IPS DF 6.9 (cell line): ENCODE data around the gene NBAS.
"Not testable (repeated sequence)": the region's sequence is repeated elsewhere in the genome, so short reads cannot be mapped to it uniquely, and the experiment has no call there.

ENCODE experiments used
- DNase-seq: peaks from one replicate; pipeline ENCODE4 v3.0.0-alpha.2; 2013; ENCODE audit warnings: low read depth, low spot score
- H3K27ac ChIP-seq: one replicate; pipeline ENCODE4 v1.5.1; 2013; ENCODE audit warnings: low read length, control low read depth
- H3K27me3 ChIP-seq: 2 replicates; pipeline ENCODE4 v1.6.1; 2013; ENCODE audit warnings: mild to moderate bottlenecking, low read length; ENCODE audit not compliant: control insufficient read depth, insufficient read depth
- H3K36me3 ChIP-seq: 2 replicates; pipeline ENCODE4 v1.6.1; 2013; ENCODE audit warnings: low read length; ENCODE audit not compliant: control insufficient read depth, insufficient read depth
- H3K4me1 ChIP-seq: 2 replicates; pipeline ENCODE4 v1.6.1; 2013; ENCODE audit warnings: low read length; ENCODE audit not compliant: control insufficient read depth, insufficient read depth
- H3K4me3 ChIP-seq: 2 replicates; pipeline ENCODE4 v1.5.1; 2013; ENCODE audit warnings: mild to moderate bottlenecking, low read length
- H3K9me3 ChIP-seq: 2 replicates; pipeline ENCODE4 v1.6.1; 2013; ENCODE audit warnings: low read length, inconsistent platforms; ENCODE audit not compliant: control insufficient read depth, insufficient read depth
- WGBS: extraction: QIAGEN DNeasy Blood & Tissue Kit; methylation state at CpG from one replicate; pipeline ENCODE4 v1.1.7; 2013; ENCODE audit warnings: mixed read lengths, missing lambda C conversion rate; ENCODE audit not compliant: insufficient read length, insufficient coverage; 5-methylcytosine and 5-hydroxymethylcytosine counted together

NBAS gene

GRCh38 chr2:15531095-15531854 is 29.9 kb downstream of the NBAS start:
- DNase-seq = no peak
- Histone ChIP-seq H3K4me1 (no peaks in the 10 kb centered on the region), H3K36me3 (no peaks in the 10 kb centered on the region), H3K4me3 (no peak overlapping the region), H3K27me3 (no peaks in the 10 kb centered on the region), H3K9me3 (no peaks in the 10 kb centered on the region), H3K27ac (no peak overlapping the region)
- no CpG with 5 or more reads among the region's 7 CpGs for WGBS

- no peaks in the 10 kb centered on the region for H3K9me3 ChIP-seq
- H3K27me3 ChIP-seq = no peaks in the 10 kb centered on the region
- H3K4me3 ChIP-seq = no peak overlapping the region
- DNase-seq = peak; percentile 7
- WGBS = no CpG with 5 or more reads among the region's 6 CpGs
- H3K27ac ChIP-seq = no peak overlapping the region
- H3K4me1 ChIP-seq = no peaks in the 10 kb centered on the region
- H3K36me3 ChIP-seq = no peaks in the 10 kb centered on the region
Observed at GRCh38 chr2:15527074-15527739, 33.9 kb downstream of the NBAS start.

GRCh38 chr2:15521641-15522181 is 39.4 kb downstream of the NBAS start:
- Histone ChIP-seq H3K4me3 (no peak overlapping the region), H3K4me1 (no peaks in the 10 kb centered on the region), H3K27me3 (no peaks in the 10 kb centered on the region), H3K36me3 (no peaks in the 10 kb centered on the region), H3K9me3 (no peaks in the 10 kb centered on the region), H3K27ac (no peak overlapping the region)
- WGBS = no CpG with 5 or more reads among the region's 2 CpGs
- no peak for DNase-seq

- Histone ChIP-seq H3K4me1 (no peaks in the 10 kb centered on the region), H3K27me3 (no peaks in the 10 kb centered on the region), H3K4me3 (no peak overlapping the region), H3K36me3 (no peaks in the 10 kb centered on the region), H3K27ac (no peak overlapping the region), H3K9me3 (no peaks in the 10 kb centered on the region)
- DNase-seq = no peak
- WGBS = no CpG with 5 or more reads among the region's 5 CpGs
Observed at GRCh38 chr2:15520346-15520745, 40.8 kb downstream of the NBAS start.

GRCh38 chr2:15518759-15519158 is 42.4 kb downstream of the NBAS start:
- not testable (repeated sequence) for DNase-seq, H3K9me3 ChIP-seq, H3K27me3 ChIP-seq, H3K4me1 ChIP-seq, H3K27ac ChIP-seq, H3K36me3 ChIP-seq, H3K4me3 ChIP-seq
- WGBS = no CpG with 5 or more reads among the region's 3 CpGs

GRCh38 chr2:15517793-15518192 is 43.3 kb downstream of the NBAS start:
- no peaks in the 10 kb centered on the region for H3K36me3 ChIP-seq
- no peak for DNase-seq
- WGBS = no CpG with 5 or more reads among the region's 2 CpGs
- no peaks in the 10 kb centered on the region for H3K4me1 ChIP-seq
- no peaks in the 10 kb centered on the region for H3K27me3 ChIP-seq
- H3K9me3 ChIP-seq = no peaks in the 10 kb centered on the region
- no peak overlapping the region for H3K27ac ChIP-seq
- no peak overlapping the region for H3K4me3 ChIP-seq

GRCh38 chr2:15511686-15512085 is 49.4 kb downstream of the NBAS start:
- Histone ChIP-seq H3K27me3 (no peaks in the 10 kb centered on the region), H3K9me3 (no peaks in the 10 kb centered on the region), H3K4me3 (no peak overlapping the region), H3K36me3 (no peaks in the 10 kb centered on the region), H3K4me1 (no peaks in the 10 kb centered on the region), H3K27ac (no peak overlapping the region)
- no CpG with 5 or more reads among the region's 1 CpG for WGBS
- no peak for DNase-seq

GRCh38 chr2:15510552-15510951 is 50.6 kb downstream of the NBAS start:
- Histone ChIP-seq H3K27me3 (no peaks in the 10 kb centered on the region), H3K4me3 (no peak overlapping the region), H3K9me3 (no peaks in the 10 kb centered on the region), H3K27ac (no peak overlapping the region), H3K4me1 (no peaks in the 10 kb centered on the region), H3K36me3 (no peaks in the 10 kb centered on the region)
- DNase-seq = no peak
- no CpG with 5 or more reads among the region's 1 CpG for WGBS

- Histone ChIP-seq H3K4me3 (no peak overlapping the region), H3K9me3 (no peaks in the 10 kb centered on the region), H3K36me3 (no peaks in the 10 kb centered on the region), H3K27ac (no peak overlapping the region), H3K27me3 (no peaks in the 10 kb centered on the region), H3K4me1 (no peaks in the 10 kb centered on the region)
- DNase-seq = no peak
- WGBS = no CpG with 5 or more reads among the region's 3 CpGs
Observed at GRCh38 chr2:15510131-15510530, 51.0 kb downstream of the NBAS start.

GRCh38 chr2:15507697-15508096 is 53.4 kb downstream of the NBAS start:
- Histone ChIP-seq H3K36me3 (no peaks in the 10 kb centered on the region), H3K4me3 (no peak overlapping the region), H3K4me1 (no peaks in the 10 kb centered on the region), H3K27me3 (no peaks in the 10 kb centered on the region), H3K27ac (no peak overlapping the region), H3K9me3 (no peaks in the 10 kb centered on the region)
- DNase-seq = no peak
- WGBS = no CpG with 5 or more reads among the region's 3 CpGs
